ENCODE data around the gene PAQR6. TPM values are rescaled to one million over a fixed set of nuclear protein-coding genes. Genes with fewer than 3 reads are reported as not detected.

PAQR6 gene
- total and polyA plus RNA-seq, 2 of the 8 experiments (the other 6 are each of a cell fraction or from before 2014, with no cell fraction given) = 7.1 to 11.3 TPM

DNA sequence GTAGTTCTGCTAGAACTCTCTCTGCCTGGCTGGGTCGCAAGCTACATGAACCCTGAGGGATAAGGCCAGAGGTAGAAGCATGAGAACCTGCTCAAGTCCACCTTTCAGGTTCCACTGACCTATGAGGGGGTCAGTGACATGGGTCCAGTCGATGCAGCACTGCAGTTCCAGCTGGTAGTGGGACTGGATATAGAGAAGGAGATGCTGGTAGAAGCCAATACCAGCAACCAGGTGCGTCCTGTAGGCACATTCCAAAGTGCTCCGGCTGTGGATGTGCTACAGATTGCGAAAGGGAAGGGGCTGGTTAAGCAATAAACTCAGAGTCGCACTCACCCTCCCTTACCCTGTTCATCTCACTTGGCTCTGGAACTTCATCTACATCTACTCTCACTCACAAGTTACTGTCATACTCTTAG is 29.1 kb upstream of the PAQR6 start:
- FAIRE-seq = no peak
- Histone ChIP-seq H3K36me3 (ENCODE audit: control insufficient read depth in 2 of 4, insufficient read depth in 4 of 4, low read length in 3 of 4) (peaks cover 41 to 72% (median 67%) of the 10 kb centered on the region in 4 experiments), H3K79me1 (ENCODE audit: low read depth, low read length) (peaks cover 10% of the 10 kb centered on the region), H2BK15ac (ENCODE audit: low read length) (no peak overlapping the region), H2BK120ac (replicated peaks; ENCODE audit: low read depth, low read length) (no peak overlapping the region), H3K9ac (replicated peaks in 1 of 4; ENCODE audit: extremely low read depth in 1 of 4, low read depth in 3 of 4, low read length in 3 of 4) (no peak overlapping the region), H2BK12ac (ENCODE audit: low read depth, low read length) (no peak overlapping the region), H3K23me2 (ENCODE audit: low read depth, low read length) (peaks cover 5% of the 10 kb centered on the region), H3K79me2 (ENCODE audit: control insufficient read depth in 1 of 2, insufficient read depth in 2 of 2, low read length in 2 of 2) (peaks cover 23 to 34% of the 10 kb centered on the region in 2 experiments), H3K27ac (ENCODE audit: low read depth, low read length) (no peak overlapping the region), H4K20me1 (replicated peaks in 1 of 2; ENCODE audit: control insufficient read depth in 1 of 2, insufficient read depth in 2 of 2, low read length in 2 of 2) (peaks cover 5 to 22% of the 10 kb centered on the region in 2 experiments), H2BK5ac (ENCODE audit: low read depth, low read length) (no peak overlapping the region), H3K4me2 (ENCODE audit: insufficient read depth in 1 of 2, low read depth in 2 of 2, low read length in 2 of 2) (no peak overlapping the region), H3K4me1 (replicated peaks in 1 of 4; ENCODE audit: control insufficient read depth in 3 of 4, insufficient read depth in 4 of 4, low read length in 3 of 4) (peaks cover 0 to 4% (median 1%) of the 10 kb centered on the region in 4 experiments; a peak in 2 of 7 replicates), H2AK5ac (ENCODE audit: low read depth, low read length) (no peak overlapping the region), H2BK20ac (ENCODE audit: low read length) (no peak overlapping the region), H3K23ac (ENCODE audit: insufficient read length) (no peak overlapping the region), H2AFZ (ENCODE audit: low read length) (no peak overlapping the region), H4K8ac (ENCODE audit: extremely low read depth, insufficient read depth, low read length) (no peak overlapping the region; the same call in 1 of the 2 replicates), H4K91ac (replicated peaks; ENCODE audit: insufficient read length, low read length) (no peak overlapping the region), H3K9me3 (ENCODE audit: insufficient read depth in 2 of 2, low read depth in 1 of 2, low read length in 1 of 2) (no peaks in the 10 kb centered on the region), H3K27me3 (replicated peaks in 1 of 4; ENCODE audit: control insufficient read depth in 3 of 4, extremely low read depth in 1 of 4, insufficient read depth in 3 of 4, low read length in 3 of 4) (no peaks in the 10 kb centered on the region), H3K4me3 (ENCODE audit: extremely low read depth in 1 of 4, insufficient read depth in 2 of 4, low read depth in 3 of 4, low read length in 4 of 4) (no peak overlapping the region), H3K18ac (ENCODE audit: extremely low read depth, low read length) (no peak overlapping the region), H3K56ac (replicated peaks; ENCODE audit: insufficient read length, low read depth, low read length) (no peak overlapping the region), H4K5ac (ENCODE audit: insufficient read length, low read depth, low read length) (no peak overlapping the region), H3K14ac (ENCODE audit: insufficient read length) (no peak overlapping the region), H3K4ac (replicated peaks; ENCODE audit: insufficient read length, low read depth, low read length) (no peak overlapping the region)
- 85% methylated on average over 6 of the region's 6 CpGs; no CpG with 5 or more reads in 1 of the 2 experiments for WGBS, 2 experiments (ENCODE audit: extremely low coverage in 1 of 2, insufficient coverage in 1 of 2, insufficient read length in 1 of 2, insufficient replicate concordance in 2 of 2, low coverage in 1 of 2, low lambda C conversion rate in 2 of 2, missing lambda C conversion rate in 1 of 2)
- DNase-seq (ENCODE audit: low read depth in 1 of 2, low spot score in 2 of 2) = no peak
- ChIA-PET CTCF (ENCODE audit: partially characterized antibody) (interaction anchor here (1.3 to 1.9 kb wide), 4 partner anchors 12 to 311 kb away, joined by 4 to 9 read pairs (median 4); no protein-coding TSS in a partner anchor), POLR2A (ENCODE audit: partially characterized antibody) (interaction anchor here (0.9 to 17.4 kb wide), 5 partner anchors 15 to 44 kb away, joined by 3 to 221 read pairs (median 4); partner anchors contain the start of genes BGLAP, GLMP, PAQR6 and VHLL)
- TF ChIP-seq YY1 (IDR thresholded peaks at IDR 0.05; ENCODE audit: low read depth, low read length) (no peak), SIN3A (conservative IDR thresholded peaks at IDR 0.05 in 1 of 2, IDR thresholded peaks at IDR 0.05 in 1 of 2; ENCODE audit: low read depth in 1 of 2, low read length in 2 of 2) (no peak), SP1 (IDR thresholded peaks at IDR 0.05; ENCODE audit: low read depth, low read length) (no peak), JUND (IDR thresholded peaks at IDR 0.05; ENCODE audit: low read length) (no peak), BACH1 (IDR thresholded peaks at IDR 0.05; ENCODE audit: low read length) (no peak), POLR2A (IDR thresholded peaks at IDR 0.05; ENCODE audit: control extremely low read depth in 1 of 2, low read depth in 2 of 2, low read length in 2 of 2) (no peak)
- TF ChIP-seq, protein P1, sequence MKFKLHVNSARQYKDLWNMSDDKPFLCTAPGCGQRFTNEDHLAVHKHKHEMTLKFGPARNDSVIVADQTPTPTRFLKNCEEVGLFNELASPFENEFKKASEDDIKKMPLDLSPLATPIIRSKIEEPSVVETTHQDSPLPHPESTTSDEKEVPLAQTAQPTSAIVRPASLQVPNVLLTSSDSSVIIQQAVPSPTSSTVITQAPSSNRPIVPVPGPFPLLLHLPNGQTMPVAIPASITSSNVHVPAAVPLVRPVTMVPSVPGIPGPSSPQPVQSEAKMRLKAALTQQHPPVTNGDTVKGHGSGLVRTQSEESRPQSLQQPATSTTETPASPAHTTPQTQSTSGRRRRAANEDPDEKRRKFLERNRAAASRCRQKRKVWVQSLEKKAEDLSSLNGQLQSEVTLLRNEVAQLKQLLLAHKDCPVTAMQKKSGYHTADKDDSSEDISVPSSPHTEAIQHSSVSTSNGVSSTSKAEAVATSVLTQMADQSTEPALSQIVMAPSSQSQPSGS (IDR thresholded peaks at IDR 0.05; ENCODE audit: low read length) = no peak
- TF ChIP-seq, protein P2, sequence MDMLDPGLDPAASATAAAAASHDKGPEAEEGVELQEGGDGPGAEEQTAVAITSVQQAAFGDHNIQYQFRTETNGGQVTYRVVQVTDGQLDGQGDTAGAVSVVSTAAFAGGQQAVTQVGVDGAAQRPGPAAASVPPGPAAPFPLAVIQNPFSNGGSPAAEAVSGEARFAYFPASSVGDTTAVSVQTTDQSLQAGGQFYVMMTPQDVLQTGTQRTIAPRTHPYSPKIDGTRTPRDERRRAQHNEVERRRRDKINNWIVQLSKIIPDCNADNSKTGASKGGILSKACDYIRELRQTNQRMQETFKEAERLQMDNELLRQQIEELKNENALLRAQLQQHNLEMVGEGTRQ (IDR thresholded peaks at IDR 0.05; ENCODE audit: low read length) = no peak
